HG03469 (cell line): ENCODE results near the gene RANBP9.

Experiments
- ATAC-seq: cut with Tn5 transposase; IDR thresholded peaks from one replicate; pipeline ENCODE4 v1.9.1; 2021; ENCODE audit warnings: mild to moderate bottlenecking, moderate library complexity, moderate number of reproducible peaks; ENCODE audit not compliant: unreplicated experiment

The RANBP9 gene

DNA sequence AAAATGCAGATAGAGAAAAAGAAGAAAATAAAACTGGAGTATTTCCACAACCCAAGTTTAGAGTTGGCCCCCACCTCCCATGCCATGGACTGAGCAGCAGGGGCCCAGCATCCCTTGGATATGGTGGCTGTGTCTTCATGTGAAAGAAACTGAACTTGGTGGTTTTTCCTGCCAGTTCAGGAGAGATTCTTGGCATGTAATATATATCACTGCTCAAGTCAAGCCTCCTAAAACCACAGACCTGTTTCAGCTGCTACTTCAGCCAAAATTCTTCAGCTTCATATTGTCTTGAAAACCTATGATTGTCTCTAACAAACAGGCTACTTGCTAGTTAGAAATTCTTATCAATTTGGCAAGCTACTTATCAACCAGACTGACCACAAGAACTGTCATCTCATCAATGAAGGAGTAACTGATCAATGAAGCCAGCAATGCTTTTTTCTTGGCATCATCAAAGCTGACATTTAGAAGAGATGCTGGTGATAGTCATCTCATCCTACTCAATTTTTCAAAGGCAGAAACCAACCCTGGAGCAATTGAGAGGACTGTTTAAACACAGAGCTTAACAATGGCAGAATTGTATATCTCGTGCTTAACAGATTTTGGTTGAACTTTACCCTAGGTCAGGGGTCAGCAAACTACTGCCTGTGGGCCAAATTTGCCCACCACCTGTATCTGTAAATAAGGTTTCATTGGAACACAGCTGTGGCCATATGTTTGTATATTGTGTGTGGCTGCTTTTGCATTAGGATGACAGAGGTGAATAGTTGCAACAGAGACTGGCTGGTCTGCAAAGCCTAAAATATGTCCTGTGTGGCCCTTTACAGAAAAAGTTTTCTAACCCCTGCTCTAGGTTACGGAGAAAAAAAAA, 106.9 kb downstream of the RANBP9 start:
- ATAC-seq = no peak

DNA sequence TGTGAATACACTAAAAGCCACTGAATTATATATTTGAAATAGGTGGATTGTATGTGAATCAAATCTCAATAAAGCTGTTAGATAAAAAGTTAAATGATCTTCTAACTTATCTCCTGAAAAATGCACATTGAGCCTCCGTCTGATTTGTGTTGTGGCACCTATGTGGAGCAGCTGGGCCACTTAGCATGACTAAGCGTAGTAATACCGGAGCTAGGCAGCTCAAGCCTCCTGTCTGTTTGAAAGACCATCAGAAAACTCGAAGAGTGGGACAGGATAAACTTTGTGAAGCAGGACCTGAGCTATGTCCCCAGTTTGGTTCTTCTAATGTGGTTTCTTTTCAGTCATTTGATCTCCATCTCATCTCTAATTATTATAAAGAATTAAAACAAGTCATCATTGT, 107.5 kb downstream of the RANBP9 start:
- no peak for ATAC-seq

DNA sequence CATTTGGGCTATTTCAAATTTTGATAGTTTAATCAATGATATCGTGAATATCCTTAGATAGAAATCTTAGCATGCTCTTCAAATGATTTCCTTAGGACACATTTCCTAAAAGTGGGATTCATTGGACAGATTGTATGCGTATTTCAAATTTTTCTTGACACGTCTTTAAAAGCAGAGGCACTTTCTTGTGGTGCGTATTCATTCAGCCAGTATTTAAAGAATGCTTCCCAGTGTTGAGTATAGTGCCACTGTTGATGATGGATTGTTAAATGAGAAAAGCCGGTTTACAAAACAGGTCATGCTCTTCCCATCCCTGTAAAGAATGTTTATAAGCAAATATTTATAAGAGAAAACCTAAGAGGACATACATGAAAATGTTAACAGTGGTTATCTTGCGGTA, 111.6 kb downstream of the RANBP9 start:
- no peak for ATAC-seq

DNA sequence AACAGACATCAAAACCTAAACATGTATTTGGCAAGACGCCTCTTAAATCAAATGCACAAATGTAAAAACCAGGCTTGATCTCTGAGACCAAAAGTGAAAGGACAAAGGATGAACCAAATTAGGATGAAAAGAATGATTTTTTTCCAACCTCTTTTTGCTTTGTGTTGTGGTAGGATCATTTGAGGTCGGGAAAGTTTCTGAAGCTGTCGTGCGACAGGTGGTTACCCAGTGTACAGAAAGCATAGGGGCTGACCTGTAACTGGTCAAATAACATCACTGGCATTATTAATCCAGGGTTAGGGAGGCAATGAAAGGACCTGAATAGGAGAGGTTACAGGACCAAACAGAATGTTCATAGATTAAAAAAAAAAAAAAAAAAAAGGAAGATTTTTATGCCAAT, 114.6 kb downstream of the RANBP9 start:
- no peak for ATAC-seq

DNA sequence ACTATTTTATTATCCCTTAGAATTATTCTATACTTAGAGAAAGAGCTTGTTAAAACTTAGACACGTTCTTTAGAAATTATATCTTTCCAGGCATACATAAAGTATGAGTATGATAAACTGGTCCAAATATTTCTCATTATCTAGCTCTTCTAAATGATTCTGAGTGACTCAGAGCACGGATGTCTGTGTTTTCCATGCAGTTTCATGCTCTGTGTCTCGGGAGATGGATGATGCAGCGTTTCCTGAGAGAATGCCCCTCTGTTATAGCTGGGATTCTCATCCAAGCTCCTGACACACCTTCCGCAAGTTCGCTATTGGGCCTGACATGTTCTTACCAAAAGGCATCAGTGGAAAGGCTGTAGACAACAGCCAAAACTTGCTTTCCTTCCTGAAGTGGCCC, 117.9 kb downstream of the RANBP9 start:
- ATAC-seq = no peak

DNA sequence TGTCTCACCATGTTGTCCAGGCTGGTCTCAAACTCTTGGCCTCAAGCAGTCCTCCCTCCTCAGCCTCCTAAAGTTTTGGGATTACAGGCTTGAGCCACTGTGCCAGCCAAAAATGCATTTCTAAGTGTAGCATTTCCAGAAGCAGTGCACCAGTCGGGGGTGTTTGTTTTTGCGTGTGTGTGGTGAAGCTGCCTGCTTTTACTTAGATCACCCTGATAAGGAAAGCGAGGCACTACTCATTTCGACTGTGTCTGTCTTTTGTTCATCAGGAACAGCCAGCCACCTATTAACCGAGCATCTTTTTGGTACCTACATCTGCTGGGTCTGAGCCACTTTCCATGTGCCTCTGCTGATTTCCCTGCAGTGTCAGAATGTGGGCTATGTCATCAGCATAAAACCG, 118.5 kb downstream of the RANBP9 start:
- no peak for ATAC-seq

DNA sequence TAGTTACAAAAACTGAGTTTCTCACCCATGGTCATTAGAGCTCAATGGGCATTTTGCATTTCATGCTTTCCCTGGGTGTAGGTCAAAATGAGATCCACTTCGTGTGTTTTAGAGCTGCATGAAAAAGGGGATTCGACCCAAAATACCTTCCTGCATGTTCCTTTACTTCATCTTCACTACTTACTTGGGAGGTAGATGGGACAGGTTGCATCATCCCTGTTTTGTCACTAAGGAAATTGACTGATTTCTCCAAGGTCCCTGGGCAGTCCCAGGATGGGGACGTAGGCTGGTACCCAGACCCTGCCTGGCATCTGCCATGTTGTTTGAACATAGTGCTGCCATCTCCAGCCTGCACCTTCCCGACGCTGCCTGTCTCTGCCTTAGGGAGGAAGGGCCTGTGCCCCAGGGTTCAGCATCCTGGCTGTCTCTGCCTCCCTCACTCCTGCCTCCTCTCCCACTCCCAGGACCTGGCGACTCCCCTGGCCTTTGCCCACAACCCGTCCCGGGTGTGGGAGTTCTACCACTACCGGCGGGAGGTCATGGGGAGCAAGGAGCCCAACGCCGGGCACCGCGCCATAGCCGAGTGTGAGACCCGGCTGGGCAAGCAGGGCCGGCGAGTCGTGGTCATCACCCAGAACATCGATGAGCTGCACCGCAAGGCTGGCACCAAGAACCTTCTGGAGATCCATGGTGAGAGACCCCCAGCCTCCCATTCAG, 120.3 kb downstream of the RANBP9 start:
- no peak for ATAC-seq

DNA sequence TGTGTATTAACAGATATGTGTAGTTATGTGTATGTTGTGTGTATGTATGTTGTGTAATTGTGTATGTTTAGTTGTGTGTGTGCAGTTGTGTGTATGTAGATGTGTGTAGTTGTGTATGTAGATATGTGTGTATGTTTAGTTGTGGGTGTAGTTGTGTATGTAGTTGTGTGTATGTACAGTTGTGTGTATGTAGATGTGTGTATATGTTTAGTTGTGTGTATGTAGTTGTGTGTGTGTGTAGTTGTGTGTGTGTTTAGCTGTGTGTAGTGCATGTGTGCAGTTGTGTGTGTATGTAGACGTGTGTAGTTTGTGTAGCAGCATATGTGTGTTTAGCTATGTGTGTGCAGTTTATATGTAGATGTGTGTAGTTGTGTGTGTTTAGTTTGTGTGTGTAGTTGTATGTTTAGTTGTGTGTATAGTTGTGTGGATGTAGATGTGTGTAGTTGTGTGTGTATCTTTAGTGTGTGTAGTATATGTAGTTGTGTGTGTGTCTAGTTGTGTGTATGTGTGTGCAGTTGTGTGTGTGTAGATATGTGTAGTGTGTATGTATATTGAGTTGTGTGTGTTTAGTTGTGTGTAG, 121.0 kb downstream of the RANBP9 start:
- no peak for ATAC-seq

DNA sequence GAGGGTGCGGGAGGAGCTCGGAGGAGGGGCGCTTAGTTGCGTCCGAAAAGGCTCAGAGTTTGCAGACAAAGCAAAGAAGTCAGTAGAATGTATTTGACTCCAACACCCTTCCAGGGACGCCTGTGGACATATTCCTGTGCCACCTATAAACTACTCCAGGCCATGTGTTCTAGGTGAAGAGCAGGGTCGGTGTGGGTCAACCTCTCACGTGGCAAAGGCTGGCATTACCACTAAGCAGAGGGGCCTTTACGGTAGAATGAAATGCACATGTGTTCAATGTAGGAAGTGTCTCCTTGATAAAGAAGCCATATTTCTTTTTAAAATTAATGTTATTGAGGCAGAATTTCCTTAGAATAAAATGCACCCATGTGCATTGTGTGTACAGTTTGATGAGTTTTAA, 121.8 kb downstream of the RANBP9 start:
- ATAC-seq = no peak

DNA sequence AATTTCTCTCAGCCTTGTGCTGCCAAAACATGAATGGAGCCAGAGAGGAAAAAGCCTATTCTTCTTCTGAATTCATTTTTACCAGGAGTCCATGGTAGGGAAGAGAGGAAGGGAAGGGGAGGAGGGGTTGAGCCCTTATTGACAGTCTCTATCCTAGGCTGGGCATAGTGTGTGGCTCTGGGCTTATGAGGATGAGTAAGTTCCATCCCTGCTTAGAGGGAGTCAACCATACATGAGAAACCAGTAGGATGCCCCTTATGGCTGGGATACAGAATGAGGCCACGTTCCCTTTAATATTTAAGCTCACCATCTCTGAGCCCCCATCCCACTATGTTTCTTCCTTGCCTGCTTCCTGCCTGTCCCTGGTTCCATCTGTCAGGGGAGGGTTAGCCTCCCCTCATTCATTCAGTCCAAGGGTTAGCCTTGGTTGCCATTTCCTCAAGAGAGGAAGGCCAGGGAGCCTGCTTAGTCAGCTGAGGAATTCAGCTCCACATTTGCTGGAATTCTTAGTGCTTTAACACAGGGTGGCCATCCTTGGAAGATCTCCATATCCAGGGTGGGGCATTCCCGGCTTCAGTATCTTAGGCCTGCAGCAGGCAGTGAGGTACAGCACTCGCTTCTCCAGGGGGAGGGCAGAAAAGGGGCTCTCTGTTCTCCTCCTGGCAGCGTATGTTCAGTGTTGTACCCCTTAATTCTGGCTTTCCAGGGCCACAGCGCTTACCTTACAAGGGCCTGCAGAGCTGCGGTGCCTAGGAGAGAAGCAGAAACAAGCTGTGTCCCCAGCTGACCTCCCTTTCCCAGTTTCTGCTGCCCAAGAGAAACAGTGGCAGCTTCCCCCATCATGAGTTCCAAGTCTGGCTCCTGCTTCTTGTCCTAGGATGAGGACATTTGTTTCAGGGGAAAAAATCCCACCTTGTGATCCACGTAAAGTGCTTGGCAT, 124.8 kb downstream of the RANBP9 start:
- no peak for ATAC-seq

DNA sequence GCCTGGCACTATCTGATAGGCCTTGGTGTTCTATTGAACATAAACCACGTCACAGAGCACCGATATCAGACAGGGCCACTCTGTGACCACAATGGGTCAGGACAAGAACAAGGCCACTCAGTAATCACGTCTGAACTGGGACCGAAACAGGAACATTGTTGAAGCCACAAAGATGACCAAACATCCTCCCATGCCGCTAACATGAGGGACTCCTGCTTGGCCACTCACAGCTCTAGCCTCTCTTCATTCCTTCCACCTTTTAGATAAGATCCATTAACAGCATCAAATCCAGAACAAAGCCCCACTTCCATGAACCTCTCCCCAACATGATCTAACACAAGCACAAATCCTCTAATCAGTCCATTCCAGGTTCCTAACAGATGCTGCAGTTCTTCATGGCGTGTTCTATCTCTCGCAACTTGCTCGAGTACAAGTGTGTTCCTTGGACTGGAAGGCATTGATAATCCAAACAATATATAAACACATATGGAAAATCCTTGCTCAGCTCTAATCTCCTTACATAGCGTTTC, 129.9 kb downstream of the RANBP9 start:
- ATAC-seq = no peak

DNA sequence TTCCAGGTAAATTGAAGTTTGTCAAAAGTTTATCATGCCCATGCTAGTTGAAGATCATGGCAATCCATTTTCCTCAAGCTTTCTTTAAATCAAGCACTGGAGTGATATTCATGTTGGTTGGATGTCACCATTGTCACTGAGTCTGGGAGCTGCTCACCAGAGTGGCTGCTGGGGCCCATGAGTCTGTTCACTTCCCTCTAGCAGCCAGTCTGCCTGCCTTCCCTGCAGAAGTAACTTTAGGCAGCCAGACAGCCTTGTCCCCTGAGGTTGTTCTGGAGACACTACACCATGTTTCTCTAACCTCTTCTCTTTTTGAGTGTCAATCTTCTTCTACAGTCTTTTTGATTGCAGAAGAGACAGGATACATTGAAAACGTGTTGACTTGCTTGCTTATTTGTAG, 131.7 kb downstream of the RANBP9 start:
- no peak for ATAC-seq

DNA sequence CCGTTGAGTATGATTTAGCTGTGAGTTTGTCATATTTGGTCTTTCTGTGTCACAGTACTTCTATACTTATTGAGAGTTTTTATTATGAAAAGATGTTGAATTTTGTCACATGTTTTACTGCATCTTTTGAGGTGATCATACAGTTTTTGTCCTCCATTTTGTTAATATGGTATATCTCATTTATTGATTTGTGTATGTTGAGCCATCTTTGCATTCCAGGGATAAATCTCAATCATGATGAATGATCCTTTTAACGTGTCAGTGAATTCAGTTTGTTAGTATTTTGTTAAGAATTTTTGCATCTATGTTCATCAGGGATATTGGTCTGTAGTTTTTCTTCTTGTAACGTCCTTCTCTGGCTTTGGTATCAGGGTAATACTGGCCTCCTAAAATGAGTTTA, 133.7 kb downstream of the RANBP9 start:
- no peak for ATAC-seq

DNA sequence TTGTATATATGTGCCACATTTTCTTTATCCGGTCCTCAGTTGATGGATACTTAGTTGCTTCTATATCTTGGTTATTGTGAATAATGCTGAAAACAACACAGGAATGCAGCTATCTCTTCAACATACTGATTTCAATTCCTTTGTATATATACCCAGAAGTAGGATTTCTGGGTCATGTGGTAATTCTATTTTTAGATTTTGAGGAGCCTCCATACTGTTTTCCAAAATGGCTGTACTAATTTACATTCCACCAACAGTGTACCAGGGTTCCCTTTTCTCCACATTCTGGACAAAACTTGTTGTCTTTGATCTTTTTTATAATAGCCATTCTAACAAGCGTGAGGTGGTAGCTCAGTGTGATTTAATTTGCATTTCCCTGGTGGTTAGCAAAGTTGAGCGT, 135.6 kb downstream of the RANBP9 start:
- no peak for ATAC-seq

DNA sequence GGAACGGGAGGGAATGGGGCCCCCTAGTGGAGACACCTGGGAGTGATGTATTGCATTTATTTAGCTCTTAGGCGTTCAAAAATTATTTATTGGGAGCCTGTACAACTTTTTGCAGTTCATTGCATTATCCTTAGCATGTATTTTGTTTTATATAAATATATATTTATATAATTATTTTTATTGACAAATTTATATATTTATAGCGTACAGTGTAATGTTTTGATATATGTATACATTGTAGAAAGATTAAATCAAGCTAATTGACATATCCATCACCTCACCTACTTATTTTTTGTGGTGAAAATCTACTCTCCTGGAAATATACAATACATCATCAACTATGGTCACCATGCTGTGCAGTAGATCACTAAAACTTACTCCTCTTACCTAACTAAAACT, 136.3 kb downstream of the RANBP9 start:
- ATAC-seq = peak; percentile 12

DNA sequence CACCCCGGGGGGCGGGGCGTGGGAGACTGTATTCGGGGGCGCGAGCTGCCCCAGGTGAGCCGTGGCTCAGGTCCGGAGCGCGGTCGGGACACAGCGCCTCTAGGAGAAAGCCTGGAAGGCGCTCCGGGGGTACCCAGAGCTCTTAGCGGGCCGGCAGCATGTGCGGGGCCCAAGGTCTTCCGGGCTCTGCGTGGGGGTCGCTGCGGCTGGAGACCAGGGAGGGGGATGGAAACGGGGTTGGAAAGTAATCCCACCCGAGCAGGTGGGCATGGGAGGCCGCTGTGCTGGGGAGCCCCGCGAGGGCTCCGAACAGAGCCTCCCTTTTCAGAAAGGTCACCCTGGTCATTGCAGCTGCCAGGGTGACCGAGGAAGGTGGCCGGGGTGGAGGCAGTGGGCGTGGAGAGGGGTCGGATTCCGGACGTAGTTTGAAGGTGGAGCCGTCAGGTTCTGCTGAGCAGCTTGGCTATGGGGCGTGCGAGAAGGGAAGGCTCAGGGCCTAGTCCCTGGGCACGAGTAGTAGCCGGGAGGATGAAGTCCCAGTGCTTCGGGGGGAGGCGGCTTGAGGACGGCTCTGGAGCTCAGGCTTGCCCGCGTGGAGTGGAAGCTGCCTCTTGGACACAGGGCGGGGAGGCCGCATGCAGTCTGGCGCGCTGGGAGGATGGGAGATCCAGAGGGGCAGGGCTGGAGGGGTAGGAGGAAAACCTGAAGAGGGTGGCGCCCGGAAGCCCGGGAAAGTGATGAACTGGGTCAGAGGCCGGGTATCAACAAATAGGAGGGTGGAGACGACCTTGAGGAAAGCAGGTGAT, 136.9 kb downstream of the RANBP9 start, which contains the start of gene SIRT5:
Gene SIRT5, plus strand, starts transcription at position 31 of the 806 bp plus-strand sequence. CDS start 9,510 bp downstream, outside the sequence.
- peak; percentile 31 for ATAC-seq

DNA sequence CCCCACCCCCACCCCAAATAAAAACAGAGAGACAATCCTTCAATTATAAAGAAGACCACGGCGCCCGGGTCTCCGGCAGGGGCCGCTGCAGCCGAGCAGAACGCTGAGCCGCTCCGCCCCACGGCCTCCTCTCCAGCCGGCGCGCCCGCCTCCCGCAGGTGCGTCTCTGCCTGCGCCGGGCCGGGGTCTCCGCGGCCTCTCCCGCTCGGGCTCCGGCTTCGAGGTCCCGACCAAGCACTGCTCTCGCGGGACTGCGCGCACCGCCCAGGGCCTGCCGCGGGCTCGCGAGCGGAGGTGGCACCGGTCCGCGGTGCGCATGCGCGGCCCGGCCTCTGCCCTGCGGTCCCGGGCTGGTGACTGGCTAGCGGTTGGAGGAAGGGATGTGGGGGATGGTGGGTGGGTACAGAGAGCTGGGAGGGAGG, 137.5 kb downstream of the RANBP9 start:
- peak; percentile 66 for ATAC-seq

DNA sequence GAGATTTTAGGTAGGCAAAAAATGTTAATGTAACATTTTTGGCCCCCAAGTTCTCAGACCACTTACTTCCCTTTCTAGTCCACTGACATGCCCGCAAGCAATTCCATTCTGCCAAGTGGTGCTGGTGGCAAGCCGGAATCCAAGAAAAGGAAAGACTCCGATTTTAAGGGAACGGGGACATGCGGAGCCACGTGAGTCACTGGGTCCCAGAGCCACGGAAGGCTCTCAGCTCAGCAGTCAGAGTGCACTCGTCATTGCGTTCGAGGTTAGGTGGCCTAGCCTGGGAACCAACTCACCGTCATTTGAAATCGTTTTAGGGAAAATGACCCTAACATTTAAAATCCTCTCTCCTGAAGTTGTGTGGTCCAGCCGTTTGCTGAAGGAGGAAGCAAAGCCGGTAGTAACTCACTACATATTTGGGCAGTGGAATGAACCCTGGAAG, 137.9 kb downstream of the RANBP9 start:
- no peak for ATAC-seq

DNA sequence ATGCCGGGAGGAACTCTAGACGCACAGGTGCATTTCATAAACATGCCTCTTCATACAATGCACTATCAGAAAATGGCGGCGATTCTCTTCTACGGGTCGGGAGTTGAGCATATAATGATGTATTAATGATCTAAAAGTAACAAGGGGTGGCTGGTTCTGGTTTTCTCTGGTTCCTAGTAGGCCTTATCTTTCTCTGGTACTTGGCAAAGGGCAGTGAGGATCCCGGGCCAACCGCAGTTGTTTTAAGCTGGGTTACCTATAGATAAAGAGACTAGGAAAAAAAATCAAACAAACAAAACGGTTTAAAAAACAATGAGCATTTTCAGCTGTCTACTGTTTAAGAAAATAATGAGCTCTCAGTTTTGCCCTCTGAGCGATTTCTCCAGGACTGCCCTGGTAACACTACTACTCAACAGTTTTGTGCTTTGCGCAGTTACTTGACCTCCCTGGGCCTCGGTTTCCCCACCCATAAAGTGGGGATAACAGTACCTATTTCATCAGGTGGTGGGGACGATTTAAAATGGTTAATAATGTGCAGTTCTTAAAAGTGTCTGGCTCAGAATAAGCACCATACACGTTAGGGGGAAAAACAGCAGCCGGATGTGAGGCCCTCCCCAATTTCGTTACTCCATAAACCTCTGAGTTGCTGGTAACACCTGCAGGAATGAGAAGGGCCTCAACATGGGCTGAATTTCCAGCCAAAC, 138.5 kb downstream of the RANBP9 start:
- no peak for ATAC-seq
